Nephron progenitor cell (in vitro differentiated cells): ENCODE data around the gene FBXO31.
A peak's percentile ranks its signal among the peaks of the same experiment; 100 is the strongest.

Experiments
- DNase-seq: peaks from one replicate; pipeline ENCODE4 v3.0.0; 2021
- H3K27ac Mint-ChIP-seq: 2 replicates; pipeline ENCODE4 v1.8.0; 2021; ENCODE audit warnings: mild to moderate bottlenecking, moderate library complexity, mixed read lengths
- H3K27me3 Mint-ChIP-seq: 2 replicates; pipeline ENCODE4 v1.8.0; 2021; ENCODE audit warnings: mild to moderate bottlenecking, low read depth, mixed read lengths; ENCODE audit not compliant: poor library complexity
- H3K36me3 Mint-ChIP-seq: 2 replicates; pipeline ENCODE4 v1.8.0; 2021; ENCODE audit warnings: low read depth, mixed read lengths
- H3K4me1 Mint-ChIP-seq: 2 replicates; pipeline ENCODE4 v1.8.0; 2021; ENCODE audit warnings: mixed read lengths
- H3K4me3 Mint-ChIP-seq: 2 replicates; pipeline ENCODE4 v1.8.0; 2021; ENCODE audit warnings: mild to moderate bottlenecking, moderate library complexity, mixed read lengths
- H3K9me3 Mint-ChIP-seq: 2 replicates; pipeline ENCODE4 v1.8.0; 2021; ENCODE audit warnings: mild to moderate bottlenecking, moderate library complexity, mixed read lengths
- TF ChIP-seq, protein P1 (sequence below): fragments of 200-600 bp; sonication (generic); IDR thresholded peaks from 2 replicates; pipeline ENCODE4 v1.5.0; 2021; ENCODE audit warnings: antibody characterized with exemption

Gene FBXO31

DNA sequence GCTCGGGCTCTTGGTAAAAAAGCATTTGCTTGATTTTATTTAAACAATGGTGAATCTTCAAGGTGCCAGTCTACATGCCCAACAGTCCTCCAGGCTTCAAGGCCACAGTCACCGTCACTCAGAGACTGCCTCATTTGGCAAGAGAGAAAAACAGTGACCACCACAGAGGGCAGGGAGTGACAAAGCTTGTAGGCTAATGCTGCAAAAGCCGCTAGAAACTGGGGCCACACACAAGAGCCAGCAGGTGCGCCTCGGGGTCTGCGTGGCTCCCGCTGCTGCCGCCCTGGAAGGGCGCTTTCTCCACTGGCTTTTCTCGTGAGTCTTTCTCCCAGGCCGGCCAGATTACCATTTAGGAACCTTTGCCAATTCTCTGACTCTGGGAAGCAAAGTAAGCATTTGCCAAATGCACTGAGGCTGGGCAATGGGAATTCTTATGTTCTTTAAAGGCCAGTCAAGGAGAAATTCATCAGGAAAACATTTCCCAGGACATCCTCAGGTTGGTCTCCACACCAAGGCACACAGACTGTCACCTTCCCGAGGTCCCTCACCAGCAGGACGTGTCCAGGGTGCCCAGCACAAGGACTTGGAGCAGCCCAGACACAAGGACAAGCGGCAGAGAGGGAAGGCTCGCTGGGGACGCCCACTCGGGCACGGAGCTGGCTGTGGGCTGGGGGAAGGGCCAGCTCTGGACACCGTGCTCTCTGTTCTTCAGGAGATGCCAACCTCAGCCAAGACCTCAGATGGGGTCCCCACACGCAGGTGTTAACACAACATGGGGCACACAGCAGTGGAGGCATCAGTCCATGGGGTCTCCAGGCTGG, 53.9 kb downstream of the FBXO31 start:
- H3K4me3 Mint-ChIP-seq = no peak overlapping the region
- H3K9me3 Mint-ChIP-seq = no peaks in the 10 kb centered on the region
- H3K4me1 Mint-ChIP-seq = peaks cover 27% of the 10 kb centered on the region
- TF ChIP-seq, protein P1, sequence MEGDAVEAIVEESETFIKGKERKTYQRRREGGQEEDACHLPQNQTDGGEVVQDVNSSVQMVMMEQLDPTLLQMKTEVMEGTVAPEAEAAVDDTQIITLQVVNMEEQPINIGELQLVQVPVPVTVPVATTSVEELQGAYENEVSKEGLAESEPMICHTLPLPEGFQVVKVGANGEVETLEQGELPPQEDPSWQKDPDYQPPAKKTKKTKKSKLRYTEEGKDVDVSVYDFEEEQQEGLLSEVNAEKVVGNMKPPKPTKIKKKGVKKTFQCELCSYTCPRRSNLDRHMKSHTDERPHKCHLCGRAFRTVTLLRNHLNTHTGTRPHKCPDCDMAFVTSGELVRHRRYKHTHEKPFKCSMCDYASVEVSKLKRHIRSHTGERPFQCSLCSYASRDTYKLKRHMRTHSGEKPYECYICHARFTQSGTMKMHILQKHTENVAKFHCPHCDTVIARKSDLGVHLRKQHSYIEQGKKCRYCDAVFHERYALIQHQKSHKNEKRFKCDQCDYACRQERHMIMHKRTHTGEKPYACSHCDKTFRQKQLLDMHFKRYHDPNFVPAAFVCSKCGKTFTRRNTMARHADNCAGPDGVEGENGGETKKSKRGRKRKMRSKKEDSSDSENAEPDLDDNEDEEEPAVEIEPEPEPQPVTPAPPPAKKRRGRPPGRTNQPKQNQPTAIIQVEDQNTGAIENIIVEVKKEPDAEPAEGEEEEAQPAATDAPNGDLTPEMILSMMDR = no peak
- DNase-seq = no peak
- H3K36me3 Mint-ChIP-seq = peaks cover 12% of the 10 kb centered on the region
- peak overlapping the region; percentile 42 for H3K27ac Mint-ChIP-seq
- no peaks in the 10 kb centered on the region for H3K27me3 Mint-ChIP-seq

DNA sequence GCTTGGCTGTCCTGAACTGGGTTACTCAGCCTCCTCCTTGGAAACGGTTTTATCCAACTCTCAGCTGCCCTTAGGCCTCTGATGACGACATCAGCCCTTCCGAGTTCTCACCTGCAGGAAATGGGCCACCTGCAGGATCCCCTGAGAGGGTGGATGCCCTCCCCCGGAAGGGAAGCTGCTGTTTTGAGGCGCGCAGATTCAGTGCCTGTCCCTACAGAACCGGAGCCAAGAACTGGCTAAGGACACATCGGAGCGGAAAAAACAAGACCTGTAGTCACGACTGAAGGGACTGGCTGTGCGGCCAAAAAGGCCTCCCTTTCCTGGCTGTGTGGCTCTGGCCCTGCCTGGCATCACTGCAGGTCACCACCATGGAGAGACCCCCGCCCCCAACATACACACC, 54.7 kb downstream of the FBXO31 start:
- peaks cover 27% of the 10 kb centered on the region for H3K4me1 Mint-ChIP-seq
- H3K9me3 Mint-ChIP-seq = no peaks in the 10 kb centered on the region
- peaks cover 12% of the 10 kb centered on the region for H3K36me3 Mint-ChIP-seq
- H3K27ac Mint-ChIP-seq = peak overlapping the region; percentile 42
- H3K27me3 Mint-ChIP-seq = no peaks in the 10 kb centered on the region
- no peak for DNase-seq
- TF ChIP-seq, protein P1 = no peak
- H3K4me3 Mint-ChIP-seq = no peak overlapping the region

DNA sequence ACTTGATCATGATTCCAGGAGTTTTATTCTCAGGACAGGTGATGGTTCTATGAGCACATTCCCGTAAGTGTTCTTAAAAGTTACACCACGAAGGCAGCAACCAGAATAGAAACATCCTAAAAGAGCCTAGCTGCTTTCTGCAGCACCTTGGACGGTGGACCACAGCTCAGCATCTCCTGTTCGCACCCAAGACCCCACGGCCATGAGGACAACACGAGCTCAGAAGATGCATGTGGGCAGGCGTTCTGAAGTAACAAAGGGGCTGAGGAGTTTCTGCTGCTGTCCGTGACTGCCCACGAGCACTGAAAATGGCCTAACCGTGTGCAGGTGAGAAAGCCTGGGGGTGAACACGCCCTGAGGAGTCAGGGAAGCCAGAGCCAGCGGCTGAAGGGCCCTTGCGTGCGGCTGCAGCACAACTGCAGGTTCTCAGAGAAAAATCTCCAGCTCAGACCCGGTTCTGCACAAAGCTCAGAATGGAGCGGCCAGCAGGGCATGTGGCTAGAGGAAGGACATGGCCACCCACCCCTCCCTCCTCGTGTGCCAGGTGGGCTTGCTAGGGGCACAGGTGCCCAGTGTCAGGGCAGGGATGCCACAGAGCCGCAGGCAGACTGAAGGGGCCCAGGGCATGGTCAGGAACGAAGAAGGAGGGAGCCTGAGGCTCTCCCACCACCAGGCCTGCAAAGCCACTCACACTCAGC, 55.6 kb downstream of the FBXO31 start:
- no peaks in the 10 kb centered on the region for H3K27me3 Mint-ChIP-seq
- H3K4me3 Mint-ChIP-seq = no peak overlapping the region
- H3K4me1 Mint-ChIP-seq = peaks cover 27% of the 10 kb centered on the region
- TF ChIP-seq, protein P1 = no peak
- no peaks in the 10 kb centered on the region for H3K9me3 Mint-ChIP-seq
- no peak for DNase-seq
- peaks cover 12% of the 10 kb centered on the region for H3K36me3 Mint-ChIP-seq
- no peak overlapping the region for H3K27ac Mint-ChIP-seq

DNA sequence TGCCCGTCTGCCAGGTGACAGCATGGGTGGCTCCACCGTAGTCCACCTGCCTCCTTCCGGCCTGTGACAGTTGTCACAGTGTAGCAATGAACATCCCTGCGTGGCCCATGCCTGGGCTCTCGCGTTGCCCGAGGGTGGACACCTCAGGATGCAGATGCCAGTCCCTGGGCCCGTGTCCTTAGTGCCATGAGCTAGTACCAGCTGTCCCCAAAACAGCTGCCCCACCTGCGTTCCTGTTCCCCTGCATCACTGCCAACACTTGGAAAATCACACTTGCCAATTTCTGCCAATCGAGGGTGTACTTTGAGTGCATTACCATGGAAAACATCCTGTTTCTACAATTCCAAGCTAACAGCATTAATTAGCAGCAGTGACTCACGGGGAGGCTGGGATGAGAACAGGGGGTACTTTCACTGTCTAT, 57.4 kb downstream of the FBXO31 start:
- H3K4me3 Mint-ChIP-seq = no peak overlapping the region
- no peak for DNase-seq
- TF ChIP-seq, protein P1 = no peak
- no peak overlapping the region for H3K27ac Mint-ChIP-seq
- H3K36me3 Mint-ChIP-seq = peaks cover 12% of the 10 kb centered on the region
- no peaks in the 10 kb centered on the region for H3K9me3 Mint-ChIP-seq
- peaks cover under 1% of the 10 kb centered on the region for H3K27me3 Mint-ChIP-seq
- H3K4me1 Mint-ChIP-seq = peaks cover 17% of the 10 kb centered on the region

DNA sequence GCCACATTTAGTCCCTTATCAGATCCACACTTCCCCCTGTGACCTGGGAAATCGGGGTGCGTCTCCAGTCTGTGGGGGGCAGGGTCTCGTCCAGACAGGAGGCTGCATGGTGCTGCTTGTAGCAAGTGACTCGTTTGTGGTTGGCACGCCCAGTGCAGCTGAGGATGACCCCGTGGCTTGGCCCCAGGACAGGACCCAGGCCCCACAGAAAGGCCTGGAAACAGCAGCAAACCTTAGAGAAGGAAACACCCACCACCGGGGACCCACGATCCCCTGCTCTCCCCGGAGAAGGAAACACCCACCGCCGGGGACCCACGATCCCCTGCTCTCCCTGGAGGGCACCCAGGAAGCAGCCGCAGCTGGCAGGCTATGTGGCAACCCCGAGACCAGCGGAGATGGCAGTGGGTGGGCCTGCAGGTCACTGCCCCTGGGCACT, 58.1 kb downstream of the FBXO31 start:
- Mint-ChIP-seq H3K4me1 (peaks cover 11% of the 10 kb centered on the region), H3K4me3 (no peak overlapping the region), H3K9me3 (no peaks in the 10 kb centered on the region), H3K36me3 (peaks cover 6% of the 10 kb centered on the region), H3K27ac (no peak overlapping the region), H3K27me3 (peaks cover 3% of the 10 kb centered on the region)
- TF ChIP-seq, protein P1 = no peak
- DNase-seq = no peak
